GM19023 (cell line): ENCODE results near the gene ALDOC.
"Not testable (repeated sequence)": the region's sequence is repeated elsewhere in the genome, so short reads cannot be mapped to it uniquely, and the experiment has no call there.

Experiments used
- ATAC-seq: cut with Tn5 transposase; IDR thresholded peaks from one replicate; pipeline ENCODE4 v1.9.1; 2021; ENCODE audit warnings: mild to moderate bottlenecking, moderate library complexity; ENCODE audit not compliant: unreplicated experiment

The ALDOC gene

GRCh38 chr17:28584434-28584833, 7.7 kb upstream of the ALDOC start:
- ATAC-seq: no peak

- ATAC-seq: no peak
Observed at GRCh38 chr17:28582513-28582912, 5.8 kb upstream of the ALDOC start.

GRCh38 chr17:28580959-28581358, 4.3 kb upstream of the ALDOC start:
- ATAC-seq: no peak

GRCh38 chr17:28579526-28579925, 2.8 kb upstream of the ALDOC start:
- ATAC-seq: no peak

- ATAC-seq: no peak
Observed at GRCh38 chr17:28578246-28579195, 1.8 kb upstream of the ALDOC start.

GRCh38 chr17:28577466-28577824, 750 bp upstream of the ALDOC start:
- no peak for ATAC-seq

- ATAC-seq: not testable (repeated sequence)
Observed at GRCh38 chr17:28576016-28576415, 679 bp downstream of the ALDOC start.

GRCh38 chr17:28575126-28575795, 1.4 kb downstream of the ALDOC start:
- ATAC-seq: no peak

- no peak for ATAC-seq
Observed at GRCh38 chr17:28574526-28574925, 2.2 kb downstream of the ALDOC start.

GRCh38 chr17:28573966-28574480, 2.7 kb downstream of the ALDOC start:
- no peak for ATAC-seq

GRCh38 chr17:28573521-28573920, 3.2 kb downstream of the ALDOC start:
- no peak for ATAC-seq

- no peak for ATAC-seq
Observed at GRCh38 chr17:28573040-28573380, 3.7 kb downstream of the ALDOC start.

GRCh38 chr17:28572259-28573039, 4.2 kb downstream of the ALDOC start:
- ATAC-seq: no peak

GRCh38 chr17:28571361-28572122, 5.2 kb downstream of the ALDOC start, which contains the start of gene PIGS:
Gene PIGS (minus strand): TSS chr17:28571524. CDS start chr17:28571496, 28 bp downstream.
- peak; percentile 89 for ATAC-seq

- peak; percentile 38 for ATAC-seq
Observed at GRCh38 chr17:28570716-28571360, 5.9 kb downstream of the ALDOC start.

GRCh38 chr17:28569446-28569845, 7.2 kb downstream of the ALDOC start:
- no peak for ATAC-seq

GRCh38 chr17:28567604-28568003, 9.1 kb downstream of the ALDOC start:
- no peak for ATAC-seq

GRCh38 chr17:28563475-28563874, 13.2 kb downstream of the ALDOC start:
- ATAC-seq: no peak

GRCh38 chr17:28555022-28555421, 21.7 kb downstream of the ALDOC start:
- ATAC-seq: no peak

GRCh38 chr17:28554565-28554964, 22.1 kb downstream of the ALDOC start:
- no peak for ATAC-seq
